WI38 (cell line): ENCODE results near the gene GPR176.
"Not testable (repeated sequence)": the region's sequence is repeated elsewhere in the genome, so short reads cannot be mapped to it uniquely, and the experiment has no call there.

Experiments
- H3K4me3 ChIP-seq: 2 replicates; pipeline ENCODE4 v1.5.1; 2011; ENCODE audit warnings: low read depth, mild to moderate bottlenecking, control low read depth, low read length
- CTCF ChIP-seq: IDR thresholded peaks from 2 replicates; pipeline ENCODE4 v1.5.1; 2012; ENCODE audit warnings: low read depth, mild to moderate bottlenecking, control low read depth, low read length

GPR176 gene

GRCh38 chr15:39819533-39819932 is 100.5 kb downstream of the GPR176 start:
- no peak for TF ChIP-seq CTCF
- H3K4me3 ChIP-seq: no peak overlapping the region

DNA sequence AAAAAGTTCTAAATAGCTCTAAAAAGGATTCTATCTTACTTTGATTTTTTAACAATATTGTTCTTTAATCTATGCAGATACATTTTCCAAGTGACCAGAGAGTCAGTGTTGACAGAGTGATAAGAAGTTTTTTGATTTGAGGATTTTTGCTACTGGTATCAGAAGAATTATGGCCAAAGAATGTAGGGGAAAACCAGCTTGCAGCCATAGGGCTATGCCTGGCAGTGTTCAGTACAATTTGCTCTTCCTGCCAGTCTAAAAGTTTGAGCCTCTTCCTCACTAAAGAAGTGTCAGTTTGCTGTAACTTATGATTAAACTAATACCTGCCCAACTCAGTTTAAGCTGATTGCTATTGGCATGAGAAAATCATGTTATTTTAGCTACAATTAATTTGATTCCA is 102.2 kb downstream of the GPR176 start:
- TF ChIP-seq CTCF: no peak
- H3K4me3 ChIP-seq: no peak overlapping the region; the same call in 1 of the 2 replicates

DNA sequence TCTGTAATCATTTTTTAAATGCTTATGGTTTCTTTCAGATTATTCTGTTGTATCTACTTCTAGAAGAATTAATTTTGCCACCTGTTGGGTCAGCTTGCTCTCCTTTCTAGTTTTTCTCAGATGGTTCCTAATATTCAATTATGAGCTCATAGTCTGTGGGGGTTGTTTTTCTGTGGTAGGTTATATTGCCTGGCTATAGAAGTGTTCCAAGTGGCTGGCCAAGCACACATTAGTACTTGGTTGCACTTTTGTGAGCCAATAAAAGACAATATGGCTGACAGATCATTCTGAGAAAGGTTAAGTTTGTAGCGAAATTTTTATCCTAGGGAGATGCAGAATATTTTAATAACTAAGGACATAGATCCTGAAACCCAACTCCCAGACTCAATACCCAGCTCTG is 105.6 kb downstream of the GPR176 start:
- TF ChIP-seq CTCF: no peak
- H3K4me3 ChIP-seq: no peak overlapping the region

DNA sequence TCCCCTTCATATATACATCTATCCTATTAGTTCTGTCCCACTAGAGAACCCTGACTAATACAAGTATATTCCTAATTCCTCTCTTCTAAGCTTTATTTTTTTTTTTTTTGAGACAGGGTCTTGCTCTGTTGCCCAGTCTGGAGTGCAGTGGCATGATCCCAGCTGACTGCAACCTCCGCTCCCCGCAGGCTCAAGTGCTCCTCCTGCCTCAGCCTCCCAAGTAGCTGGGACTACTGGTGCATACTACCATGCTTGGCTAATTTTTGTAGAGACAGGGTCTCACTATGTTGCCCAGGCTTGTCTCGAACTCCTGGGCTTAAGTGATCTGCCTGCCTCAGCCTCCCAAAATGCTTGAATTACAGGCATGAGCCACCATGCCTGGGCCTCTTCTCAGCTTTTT is 107.4 kb downstream of the GPR176 start:
- H3K4me3 ChIP-seq: not testable (repeated sequence)

DNA sequence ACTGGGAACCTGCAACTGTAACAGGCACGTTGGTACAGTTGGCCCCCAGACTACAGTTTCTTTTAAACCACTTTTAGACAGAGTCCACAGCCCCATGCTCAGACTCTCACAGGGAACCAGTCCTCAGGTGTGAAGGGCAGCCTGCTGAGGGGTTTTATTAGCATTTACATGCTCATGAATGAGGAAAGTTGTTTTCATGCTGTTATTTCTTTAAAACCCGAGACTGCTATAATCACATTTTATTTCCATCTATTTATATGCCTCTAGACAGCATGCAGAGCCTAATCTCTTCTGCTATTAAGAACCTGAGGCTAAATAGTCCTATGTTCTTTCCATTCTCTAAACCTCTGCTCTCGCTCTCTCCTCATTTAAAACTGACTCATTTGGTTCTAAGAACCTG is 111.2 kb downstream of the GPR176 start:
- TF ChIP-seq CTCF: no peak
- H3K4me3 ChIP-seq: no peak overlapping the region

GRCh38 chr15:39807791-39808190 is 112.3 kb downstream of the GPR176 start:
- TF ChIP-seq CTCF: no peak

GRCh38 chr15:39804026-39804425 is 116.0 kb downstream of the GPR176 start:
- no peak overlapping the region for H3K4me3 ChIP-seq
- TF ChIP-seq CTCF: no peak

More at GRCh38 chr15:39807791-39808190, 112.3 kb downstream of the GPR176 start:
- H3K4me3 ChIP-seq: no peak overlapping the region

- no peak for TF ChIP-seq CTCF
Observed at GRCh38 chr15:39803016-39803415, 117.0 kb downstream of the GPR176 start.

More at GRCh38 chr15:39803016-39803415, 117.0 kb downstream of the GPR176 start:
- H3K4me3 ChIP-seq: no peak overlapping the region
